GM10847 (cell line): ENCODE data around the gene MYO1G.

Experiments
- POLR2A ChIP-seq: IDR thresholded peaks from 2 replicates; pipeline ENCODE4 v1.6.1; 2011; ENCODE audit not compliant: insufficient read length; ENCODE audit errors: extremely low read depth

MYO1G gene

DNA sequence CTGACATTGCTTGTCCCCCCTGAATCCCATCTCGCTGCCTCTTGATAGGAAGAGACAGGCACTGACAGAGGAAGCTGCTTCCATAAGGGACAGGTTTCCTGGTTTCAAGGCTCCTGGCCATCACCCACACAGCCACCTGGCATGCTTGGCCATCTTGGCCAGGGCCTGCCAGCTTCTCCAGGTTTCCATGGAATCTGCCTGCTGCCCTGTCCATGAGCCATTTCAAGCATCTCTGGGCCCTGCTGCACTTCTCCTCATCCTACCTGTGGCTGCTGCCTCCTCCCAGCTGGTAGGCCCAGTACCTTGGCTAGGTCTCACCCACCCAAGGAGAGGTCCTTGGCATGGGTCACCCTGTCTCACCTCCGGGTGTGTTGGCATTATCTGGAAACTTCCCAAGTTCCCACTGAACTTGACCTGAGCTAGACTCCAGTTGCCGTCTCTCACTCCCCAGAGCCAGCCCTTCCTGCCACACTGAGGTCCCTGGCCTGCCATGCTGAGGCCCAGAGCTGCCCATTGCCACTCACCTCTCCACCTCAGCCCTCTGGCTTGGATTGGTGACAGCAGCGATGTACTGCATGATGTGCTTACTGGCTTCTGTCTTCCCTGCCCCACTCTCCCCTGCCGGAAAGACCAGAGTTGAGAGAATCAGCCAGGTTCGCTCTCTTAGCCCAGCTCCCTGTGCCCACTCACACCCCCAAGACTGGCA is 2.6 kb downstream of the MYO1G start:
- TF ChIP-seq POLR2A = no peak

GRCh38 chr7:44975331-44976039 is 3.3 kb downstream of the MYO1G start:
- no peak for TF ChIP-seq POLR2A

DNA sequence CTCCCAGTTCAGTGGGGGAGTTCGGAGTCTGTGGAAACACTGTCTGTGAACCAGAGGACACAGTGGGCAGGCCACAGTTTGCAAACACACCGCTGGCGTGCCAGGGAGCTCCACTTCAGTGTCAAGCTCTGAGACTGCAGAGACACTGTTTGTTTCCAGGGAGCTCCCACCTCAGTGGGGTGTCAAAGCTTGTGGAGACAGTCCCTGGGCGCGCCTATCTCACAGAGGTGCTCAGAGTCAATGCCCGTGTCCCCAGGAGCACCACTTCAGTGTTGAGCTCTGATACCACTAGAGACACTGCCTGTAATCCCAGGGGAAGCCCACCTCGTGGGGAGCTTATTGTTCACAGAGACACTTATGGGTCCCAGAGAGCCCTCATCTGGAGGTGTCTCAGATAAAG is 4.3 kb downstream of the MYO1G start:
- no peak for TF ChIP-seq POLR2A

GRCh38 chr7:44973610-44974401 is 5.0 kb downstream of the MYO1G start:
- TF ChIP-seq POLR2A = no peak

DNA sequence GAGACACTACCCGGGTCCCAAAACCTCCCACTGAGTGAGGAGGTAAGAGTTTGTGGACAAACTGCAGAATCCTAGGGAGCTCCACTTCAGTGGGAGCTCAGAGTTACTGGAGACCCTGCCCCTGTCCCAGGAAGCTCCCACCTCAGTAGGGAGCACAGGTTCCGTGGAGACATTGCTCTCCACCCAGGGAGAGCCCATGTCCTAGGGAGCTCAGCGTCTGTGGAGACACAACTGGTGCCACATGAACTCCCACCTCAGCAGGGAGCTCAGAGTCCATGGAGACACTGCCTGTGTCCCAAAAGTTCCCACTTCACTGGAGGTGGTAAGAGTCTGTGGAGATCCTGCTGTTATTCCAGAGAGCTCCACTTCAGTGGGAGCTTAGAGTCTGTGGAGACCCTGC is 6.3 kb downstream of the MYO1G start:
- TF ChIP-seq POLR2A = no peak

- no peak for TF ChIP-seq POLR2A
Measured at GRCh38 chr7:44971902-44972441, 6.8 kb downstream of the MYO1G start.

DNA sequence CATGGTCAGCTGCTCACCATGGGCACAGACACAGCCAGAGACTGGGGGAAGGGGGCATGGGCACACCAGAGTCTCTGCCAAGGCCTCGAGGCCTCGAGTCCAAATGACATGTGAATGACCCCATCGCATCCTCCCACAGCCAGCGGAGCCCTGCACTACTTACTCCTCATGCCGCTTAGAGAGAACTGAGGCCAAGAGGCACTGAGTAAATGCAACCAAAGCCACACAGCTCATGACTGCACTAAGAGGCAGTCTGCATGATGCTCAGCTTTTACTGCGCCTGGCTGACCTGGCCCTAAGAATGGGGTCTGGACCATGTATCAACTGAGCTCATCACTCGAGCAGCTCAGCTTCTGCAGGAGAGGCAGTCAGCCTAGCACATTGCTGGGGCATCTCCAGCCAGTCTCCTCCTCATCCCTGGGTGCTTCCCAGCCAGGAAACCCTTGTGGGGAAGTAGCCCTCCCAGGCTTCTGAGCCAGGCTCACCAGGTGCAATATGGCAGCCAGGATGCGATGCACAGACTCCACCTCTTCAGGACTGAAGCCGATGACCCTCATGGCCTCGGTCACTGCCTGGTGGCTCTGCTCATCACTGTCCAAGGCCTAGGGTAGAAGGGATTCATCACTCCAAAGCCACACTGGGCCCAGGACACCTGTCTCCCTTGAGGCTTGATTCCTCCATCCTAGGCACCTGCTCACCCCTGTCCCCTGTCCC is 7.5 kb downstream of the MYO1G start:
- no peak for TF ChIP-seq POLR2A

DNA sequence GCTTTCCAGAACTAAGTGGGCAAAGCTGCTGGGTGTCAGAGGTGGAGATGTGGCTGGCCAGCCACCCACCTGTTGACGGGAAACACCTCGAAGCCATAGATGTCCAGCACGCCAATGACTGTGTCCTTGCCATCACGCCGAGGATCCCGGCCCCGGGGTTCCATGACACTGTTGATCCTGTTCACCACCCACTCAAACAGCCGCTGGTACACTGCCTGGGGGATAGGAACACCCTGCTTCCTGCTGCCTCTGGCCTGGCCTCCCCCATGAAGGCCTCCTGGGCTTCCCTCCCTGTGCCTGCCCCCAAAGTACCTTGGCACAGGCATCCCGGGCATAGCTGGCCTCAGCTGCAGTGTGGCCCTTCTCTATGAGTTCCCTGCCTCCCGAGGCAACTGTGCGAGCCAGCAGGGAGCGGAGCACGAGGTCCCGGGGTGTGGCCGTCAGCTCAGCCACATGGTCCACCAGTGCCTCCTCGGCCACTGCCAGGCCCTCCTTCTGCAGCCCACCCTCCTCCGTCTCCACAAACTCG is 8.2 kb downstream of the MYO1G start:
- peak; percentile 8 for TF ChIP-seq POLR2A

- TF ChIP-seq POLR2A = no peak
Measured at GRCh38 chr7:44969701-44970522, 8.9 kb downstream of the MYO1G start.

- no peak for TF ChIP-seq POLR2A
Measured at GRCh38 chr7:44969049-44969700, 9.6 kb downstream of the MYO1G start.

GRCh38 chr7:44967571-44968446 is 11.0 kb downstream of the MYO1G start:
- TF ChIP-seq POLR2A = no peak

DNA sequence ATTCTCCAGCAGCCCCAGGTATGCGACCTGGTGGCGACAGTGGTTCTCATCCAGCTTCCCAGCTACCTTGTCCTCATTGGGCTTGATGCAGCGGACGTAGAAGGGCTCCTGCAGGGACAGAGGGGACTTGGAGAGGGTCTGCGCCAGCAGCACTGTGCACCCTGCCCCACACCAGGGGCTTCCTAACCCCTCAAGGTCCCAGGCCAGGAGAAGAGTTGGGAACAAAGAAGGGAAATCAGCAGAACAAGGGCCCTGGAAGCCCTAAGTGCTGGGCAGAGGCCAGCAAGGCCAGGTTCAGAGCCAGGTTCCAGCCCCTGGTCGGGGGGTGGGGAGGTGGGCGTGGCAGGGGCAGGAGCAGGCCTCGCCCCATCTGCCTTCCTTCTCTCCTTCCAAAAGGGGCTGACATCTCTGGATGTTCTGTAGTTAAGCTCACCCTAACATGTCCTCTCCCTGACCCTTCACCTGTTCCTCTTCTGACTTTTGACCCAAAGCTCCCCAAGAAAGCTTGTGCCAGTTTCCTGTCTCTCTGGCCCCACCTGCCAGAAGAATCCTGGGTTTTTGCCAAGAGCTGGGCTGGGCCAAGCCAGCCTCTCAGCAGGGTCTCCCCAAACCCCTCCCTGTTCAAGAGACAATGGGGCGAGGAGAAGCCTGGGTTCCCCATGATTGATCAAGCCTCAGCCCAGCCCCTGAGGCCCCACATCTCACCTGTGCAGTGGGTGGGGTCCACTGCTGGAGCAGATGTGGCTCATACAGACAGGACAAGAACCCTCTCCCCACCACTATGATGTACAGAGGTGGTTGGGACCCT is 11.9 kb downstream of the MYO1G start:
- no peak for TF ChIP-seq POLR2A
